ENCODE data around the gene SBF2.

Gene SBF2

GRCh38 chr11:10287766-10288715 is 6.0 kb downstream of the SBF2 start:
- no peak for DNase-seq (ENCODE audit: low read depth)
- TF ChIP-seq CTCF (conservative IDR thresholded peaks at IDR 0.05; ENCODE audit: low read depth, low read length) = no peak
- no peak overlapping the region for H3K4me3 ChIP-seq (ENCODE audit: low read depth, low read length)

- no peak overlapping the region for H3K4me3 ChIP-seq (ENCODE audit: low read depth, low read length)
- DNase-seq (ENCODE audit: low read depth) = peak; percentile 24
- TF ChIP-seq CTCF (conservative IDR thresholded peaks at IDR 0.05; ENCODE audit: low read depth, low read length) = no peak
Measured at GRCh38 chr11:10287140-10287539, 6.9 kb downstream of the SBF2 start.

- no peak for DNase-seq (ENCODE audit: low read depth)
- no peak for TF ChIP-seq CTCF (conservative IDR thresholded peaks at IDR 0.05; ENCODE audit: low read depth, low read length)
- no peak overlapping the region for H3K4me3 ChIP-seq (ENCODE audit: low read depth, low read length)
Measured at GRCh38 chr11:10285148-10285802, 8.7 kb downstream of the SBF2 start.

GRCh38 chr11:10283991-10284390 is 10.0 kb downstream of the SBF2 start:
- no peak overlapping the region for H3K4me3 ChIP-seq (ENCODE audit: low read depth, low read length)
- TF ChIP-seq CTCF (conservative IDR thresholded peaks at IDR 0.05; ENCODE audit: low read depth, low read length) = no peak
- no peak for DNase-seq (ENCODE audit: low read depth)

- no peak overlapping the region for H3K4me3 ChIP-seq (ENCODE audit: low read depth, low read length)
- no peak for DNase-seq (ENCODE audit: low read depth)
- TF ChIP-seq CTCF (conservative IDR thresholded peaks at IDR 0.05; ENCODE audit: low read depth, low read length) = no peak
Measured at GRCh38 chr11:10282117-10282516, 11.9 kb downstream of the SBF2 start.

GRCh38 chr11:10275714-10276113 is 18.3 kb downstream of the SBF2 start:
- TF ChIP-seq CTCF (conservative IDR thresholded peaks at IDR 0.05; ENCODE audit: low read depth, low read length) = no peak
- DNase-seq (ENCODE audit: low read depth) = peak; percentile 43
- H3K4me3 ChIP-seq (ENCODE audit: low read depth, low read length) = no peak overlapping the region
